NCI-H2081 treated with DMSO at 0.1 percent for 48 hours (cell line): ENCODE data around the gene PPP1R9A.

ENCODE experiments used
- DNase-seq: peaks from one replicate; lab custom pipeline; 2025; lab: John Stamatoyannopoulos, UW

The PPP1R9A gene

DNA sequence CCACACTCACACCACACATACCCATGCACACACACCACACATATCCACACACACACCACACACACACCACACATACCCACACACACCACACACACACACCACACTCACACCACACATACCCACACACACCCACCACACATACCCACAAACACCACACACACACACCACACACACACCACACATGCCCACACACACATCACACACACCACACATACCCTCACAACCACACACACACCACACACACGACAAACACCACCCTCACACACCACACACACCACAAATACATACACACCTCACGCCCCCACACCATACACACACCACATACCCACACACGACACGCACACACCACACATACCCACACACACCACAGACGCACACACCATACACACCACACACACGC, 297.2 kb downstream of the PPP1R9A start:
- DNase-seq: no peak

DNA sequence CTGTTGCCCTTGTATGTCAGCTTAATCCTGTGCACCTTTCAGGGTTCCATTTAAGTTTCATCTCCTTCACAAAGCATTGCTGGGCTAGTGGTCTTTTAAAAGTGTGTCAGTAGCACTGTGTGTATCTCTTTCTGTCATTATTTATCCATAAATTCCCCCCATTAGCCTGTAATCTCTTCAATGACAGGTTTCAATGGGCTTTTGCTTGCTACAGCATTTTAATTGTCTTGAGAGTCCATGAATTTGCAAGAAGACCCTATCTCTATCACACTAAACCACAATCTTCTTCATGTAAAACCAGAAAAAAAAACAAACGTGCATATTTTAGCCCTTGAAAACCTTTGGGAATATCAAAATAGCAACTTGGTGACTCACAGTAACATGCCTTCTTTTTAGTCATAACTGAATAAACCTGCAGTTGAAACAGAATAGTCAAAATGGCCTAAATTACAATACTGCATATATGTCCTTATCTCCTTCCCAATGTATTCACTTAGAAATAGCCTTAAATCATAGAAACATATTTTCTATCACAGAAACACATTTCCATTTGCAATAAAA, 298.4 kb downstream of the PPP1R9A start:
- DNase-seq: no peak

- no peak for DNase-seq
Observed at GRCh38 chr7:95209276-95209675, 301.9 kb downstream of the PPP1R9A start.

DNA sequence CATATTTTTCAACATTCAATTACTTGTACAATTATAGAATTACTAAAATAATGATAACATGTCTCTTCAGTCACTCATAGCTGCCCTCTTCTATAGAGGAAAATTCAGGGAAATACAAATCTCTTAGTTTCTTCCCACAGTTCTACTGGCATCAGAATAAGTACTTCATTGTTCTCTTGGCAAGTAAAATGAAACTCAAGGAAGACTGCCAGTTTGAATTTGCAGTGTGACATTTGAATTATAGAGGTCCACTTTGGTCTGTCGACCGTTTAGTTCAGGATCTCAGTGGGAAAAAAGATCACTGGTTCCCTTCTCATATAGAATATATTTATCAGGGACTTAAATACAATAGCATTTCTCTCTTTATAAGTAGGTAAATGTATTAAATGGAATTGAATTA, 302.4 kb downstream of the PPP1R9A start:
- DNase-seq: no peak

DNA sequence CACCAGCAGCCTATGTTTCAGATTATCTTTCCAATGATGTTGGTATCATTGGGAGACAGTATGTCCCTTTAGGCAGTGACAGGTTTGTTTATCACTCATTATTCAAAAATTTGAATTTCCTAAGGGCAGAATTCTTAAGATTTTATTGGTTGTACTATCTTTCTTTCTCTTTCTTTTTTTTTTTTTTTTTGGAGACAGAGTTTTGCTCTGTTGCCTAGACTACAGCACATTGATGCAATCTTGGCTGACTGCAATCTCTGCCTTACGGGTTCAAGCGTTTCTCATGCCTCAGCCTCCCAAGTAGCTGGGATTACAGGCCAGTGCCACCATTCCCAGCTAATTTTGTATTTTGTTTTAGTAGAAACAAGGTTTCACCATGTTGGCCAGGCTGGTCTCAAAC, 305.8 kb downstream of the PPP1R9A start:
- DNase-seq: no peak

GRCh38 chr7:95213809-95214492, 306.6 kb downstream of the PPP1R9A start:
- no peak for DNase-seq

- no peak for DNase-seq
Observed at GRCh38 chr7:95219721-95220120, 312.3 kb downstream of the PPP1R9A start.

GRCh38 chr7:95220328-95220727, 312.9 kb downstream of the PPP1R9A start:
- no peak for DNase-seq

GRCh38 chr7:95225301-95225700, 317.9 kb downstream of the PPP1R9A start:
- no peak for DNase-seq

GRCh38 chr7:95229301-95229700, 321.9 kb downstream of the PPP1R9A start:
- no peak for DNase-seq

DNA sequence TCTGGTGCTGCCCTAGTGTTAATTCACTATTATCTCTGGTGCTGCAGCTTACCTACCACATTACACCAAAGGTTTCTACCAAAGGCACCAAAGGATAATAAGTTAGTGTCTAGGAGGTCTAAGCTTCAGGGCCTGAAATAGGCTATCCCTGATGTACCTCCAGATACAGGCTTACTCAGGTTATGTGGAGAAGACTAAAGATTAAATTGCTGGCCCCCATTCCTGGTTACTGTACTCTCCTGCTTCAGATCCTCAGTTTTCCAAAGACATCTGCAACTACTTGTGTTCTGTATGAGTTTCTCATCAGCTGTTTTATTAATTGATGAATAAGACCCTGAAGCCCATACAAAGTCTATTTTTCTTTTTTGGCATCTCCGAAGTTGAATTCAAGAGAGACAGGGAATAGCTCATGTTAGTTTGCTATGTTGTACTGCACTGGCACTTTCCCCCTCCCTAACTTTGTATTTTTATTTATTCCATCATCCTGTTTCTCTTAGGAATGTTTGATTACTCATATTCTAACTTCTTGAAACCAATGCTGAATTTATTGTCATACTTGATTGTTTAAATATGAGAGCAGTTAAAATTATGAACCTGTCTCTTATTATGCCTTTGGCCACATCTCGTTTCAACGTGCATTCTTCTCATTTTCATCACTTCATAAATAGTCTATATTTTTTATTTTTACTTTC, 331.0 kb downstream of the PPP1R9A start:
- DNase-seq: no peak

- DNase-seq: no peak
Observed at GRCh38 chr7:95240921-95241320, 333.5 kb downstream of the PPP1R9A start.

- no peak for DNase-seq
Observed at GRCh38 chr7:95242266-95242665, 334.9 kb downstream of the PPP1R9A start.

GRCh38 chr7:95244616-95245015, 337.2 kb downstream of the PPP1R9A start:
- DNase-seq: no peak

GRCh38 chr7:95245828-95246500, 338.6 kb downstream of the PPP1R9A start:
- no peak for DNase-seq

DNA sequence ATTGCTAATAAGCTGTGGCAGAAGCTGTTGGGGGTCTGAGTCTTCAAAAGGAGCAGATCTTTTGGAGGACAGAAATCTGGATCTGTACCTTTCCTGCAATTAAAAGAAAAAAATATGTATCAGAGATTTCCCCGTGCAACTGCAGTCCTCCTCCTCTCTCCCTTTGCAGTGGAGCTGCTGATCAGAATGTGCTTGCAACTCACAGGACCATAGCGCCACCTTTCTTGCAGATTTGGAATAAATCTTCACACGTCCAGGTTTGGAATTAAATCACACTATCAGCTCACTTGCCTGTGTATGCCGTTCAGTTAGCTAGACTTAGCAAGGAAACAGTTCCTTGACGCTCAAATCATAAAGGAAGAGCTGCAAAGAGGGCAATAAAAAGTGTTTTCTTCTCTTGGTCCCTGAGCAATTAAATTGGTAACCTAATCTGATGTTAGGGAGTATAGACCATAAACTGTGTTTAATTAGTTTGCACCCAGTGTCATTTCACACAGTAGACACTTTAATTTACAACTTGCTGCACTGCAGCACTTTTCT, 339.5 kb downstream of the PPP1R9A start:
- DNase-seq: peak; percentile 58

DNA sequence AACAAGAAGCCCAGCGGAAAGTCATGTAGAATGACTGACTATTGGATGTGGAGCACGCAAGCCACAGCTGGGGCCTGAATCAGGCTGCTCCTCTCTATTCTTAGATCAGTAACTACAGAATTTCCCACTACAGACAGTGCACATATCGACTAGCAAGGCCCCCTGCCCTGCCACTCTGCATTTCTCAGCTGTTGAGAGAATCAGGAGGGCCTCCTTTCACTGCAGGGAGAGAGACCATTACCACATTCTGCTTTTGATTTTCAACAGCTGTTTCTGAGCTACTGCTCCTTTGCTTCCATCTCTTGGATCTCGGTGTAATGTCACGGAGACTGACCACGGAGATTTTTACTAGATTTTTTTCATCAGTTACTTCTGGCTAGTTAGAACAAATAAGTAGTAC, 343.2 kb downstream of the PPP1R9A start:
- no peak for DNase-seq

- DNase-seq: no peak
Observed at GRCh38 chr7:95251966-95252365, 344.6 kb downstream of the PPP1R9A start.

DNA sequence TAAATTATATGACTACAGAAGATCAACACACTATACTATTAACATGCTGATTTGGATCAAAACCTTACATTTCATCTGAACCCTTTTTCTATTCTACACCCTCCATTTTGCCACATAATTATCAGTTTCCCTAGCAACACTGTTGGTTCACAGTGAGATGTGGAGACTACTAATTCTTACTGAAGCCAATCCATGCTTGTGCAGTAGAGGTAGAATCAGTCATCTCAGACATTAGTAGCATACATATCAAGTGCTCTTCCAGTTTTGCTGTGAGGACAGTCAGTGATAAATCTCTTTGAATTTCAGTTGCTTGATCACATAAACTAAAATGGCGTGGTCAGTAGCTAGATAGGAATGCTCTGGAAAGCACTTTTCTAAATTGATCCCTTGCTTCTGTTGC, 346.6 kb downstream of the PPP1R9A start:
- no peak for DNase-seq

DNA sequence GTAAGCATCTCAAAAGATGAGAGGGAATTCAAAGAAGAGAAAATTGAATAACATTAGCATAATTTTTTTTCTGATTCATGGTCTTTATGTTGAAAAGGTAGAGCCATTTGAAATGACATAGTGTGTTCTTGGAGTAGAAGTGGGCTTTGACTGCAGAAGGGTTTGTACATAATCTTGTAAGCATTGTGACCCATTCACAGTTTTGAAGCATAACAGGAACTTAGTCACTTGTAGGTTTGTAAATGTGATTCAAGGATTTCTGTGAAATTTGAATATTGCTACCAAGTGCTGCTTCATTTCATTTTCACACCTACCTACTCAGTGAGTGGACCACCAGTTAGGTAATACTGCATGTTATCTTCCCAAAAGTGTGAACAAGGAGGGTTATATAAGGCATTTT, 348.3 kb downstream of the PPP1R9A start:
- no peak for DNase-seq

DNA sequence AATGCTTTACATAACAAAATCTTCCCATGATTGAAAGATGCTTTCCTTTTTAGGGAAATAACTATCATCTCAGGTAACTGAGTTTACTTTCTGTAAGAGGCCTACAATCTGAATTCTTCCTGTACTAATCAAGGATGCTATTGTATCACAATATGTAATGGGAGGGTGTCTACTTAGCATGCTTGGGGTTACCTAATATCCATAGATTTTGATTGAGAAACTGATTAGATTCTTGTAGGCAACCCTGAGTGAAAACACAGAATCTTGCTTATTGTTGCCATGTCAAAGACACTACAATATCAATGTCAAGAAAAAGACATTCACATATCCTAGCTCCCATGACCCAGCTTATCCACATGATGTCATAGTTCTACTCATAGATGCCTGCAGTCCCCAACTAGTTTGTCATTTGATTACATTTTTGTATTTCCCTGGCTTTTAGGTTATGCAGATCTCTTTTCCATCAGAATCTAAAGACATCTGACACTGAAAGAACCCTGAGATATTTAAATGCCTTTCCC, 354.6 kb downstream of the PPP1R9A start:
- DNase-seq: no peak

- no peak for DNase-seq
Observed at GRCh38 chr7:95262875-95263274, 355.5 kb downstream of the PPP1R9A start.
